BLaER1 (cell line): Measurements from ENCODE around the gene CPEB4.
A peak's percentile ranks its signal among the peaks of the same experiment; 100 is the strongest.

Source experiments
- H3K27ac ChIP-seq: shearing (Covaris generic); formaldehyde crosslinking; 2 replicates; pipeline ENCODE4 v1.8.1; 2022
- H3K27me3 ChIP-seq: shearing (Covaris generic); formaldehyde crosslinking; 2 replicates; pipeline ENCODE4 v1.8.1; 2022
- H3K36me3 ChIP-seq: shearing (Covaris generic); formaldehyde crosslinking; 2 replicates; pipeline ENCODE4 v1.8.1; 2022
- H3K4me1 ChIP-seq: shearing (Covaris generic); formaldehyde crosslinking; 2 replicates; pipeline ENCODE4 v1.8.1; 2022
- H3K4me2 ChIP-seq: shearing (Covaris generic); formaldehyde crosslinking; 2 replicates; pipeline ENCODE4 v1.8.1; 2022
- H3K4me3 ChIP-seq: shearing (Covaris generic); formaldehyde crosslinking; 2 replicates; pipeline ENCODE4 v1.8.1; 2022
- H3K9ac ChIP-seq: shearing (Covaris generic); formaldehyde crosslinking; 2 replicates; pipeline ENCODE4 v1.8.1; 2022
- H3K9me3 ChIP-seq: shearing (Covaris generic); formaldehyde crosslinking; 2 replicates; pipeline ENCODE4 v1.8.1; 2022
- H4K20me1 ChIP-seq: shearing (Covaris generic); formaldehyde crosslinking; 2 replicates; pipeline ENCODE4 v1.8.1; 2022
- Cebpa-rat ChIP-seq: shearing (Covaris generic); IDR thresholded peaks from 2 replicates; pipeline ENCODE4 v1.8.1; 2022

The CPEB4 gene

GRCh38 chr5:173962436-173962972 is 74.4 kb downstream of the CPEB4 start:
- H3K4me3 ChIP-seq, result no peak overlapping the region
- no peak overlapping the region for H3K27ac ChIP-seq
- no peak overlapping the region for H3K4me2 ChIP-seq

DNA sequence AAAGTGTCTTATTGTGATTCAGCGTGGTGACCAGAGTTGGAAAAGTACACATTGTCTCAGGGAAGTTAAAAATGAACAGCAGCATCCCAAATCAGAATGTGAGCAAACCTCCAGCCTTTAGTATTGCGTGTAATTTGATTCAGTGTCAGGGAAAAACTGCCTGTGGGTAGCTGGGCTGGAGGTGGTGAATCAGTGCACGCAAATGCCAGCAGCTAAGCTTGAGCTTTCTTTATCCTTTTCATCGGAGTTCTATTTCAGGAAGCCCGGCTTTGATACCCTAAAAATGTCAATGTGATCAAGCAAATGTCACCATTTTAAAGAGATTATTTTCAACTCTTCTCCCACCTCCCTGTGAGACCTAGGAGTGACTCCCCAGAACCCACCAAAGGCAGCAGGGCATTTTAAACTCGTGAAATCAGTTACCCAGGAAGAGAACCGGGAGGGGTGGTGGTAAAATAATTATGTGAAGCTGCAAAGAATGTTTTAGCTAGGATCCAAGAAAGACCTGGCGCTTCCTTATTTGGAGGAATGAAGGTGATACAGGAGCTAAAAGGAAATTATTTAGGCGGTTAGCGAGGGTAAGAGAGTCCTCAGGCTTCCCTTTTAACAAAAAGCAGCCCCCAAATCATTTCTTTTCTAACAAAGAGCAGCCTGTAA is 75.2 kb downstream of the CPEB4 start:
- no peaks in the 10 kb centered on the region for H3K27me3 ChIP-seq
- no peak overlapping the region for H3K4me2 ChIP-seq
- H3K9ac ChIP-seq, result no peak overlapping the region
- no peak for TF ChIP-seq Cebpa-rat
- H3K4me1 ChIP-seq, result peaks cover 13% of the 10 kb centered on the region
- no peak overlapping the region for H3K27ac ChIP-seq
- no peaks in the 10 kb centered on the region for H4K20me1 ChIP-seq
- H3K36me3 ChIP-seq, result no peaks in the 10 kb centered on the region
- H3K9me3 ChIP-seq, result no peaks in the 10 kb centered on the region
- H3K4me3 ChIP-seq, result no peak overlapping the region

More at GRCh38 chr5:173962436-173962972, 74.4 kb downstream of the CPEB4 start:
- Histone ChIP-seq H3K4me1 (peaks cover 10% of the 10 kb centered on the region), H3K9ac (no peak overlapping the region), H3K27me3 (no peaks in the 10 kb centered on the region), H4K20me1 (no peaks in the 10 kb centered on the region), H3K36me3 (no peaks in the 10 kb centered on the region), H3K9me3 (no peaks in the 10 kb centered on the region)
- no peak for TF ChIP-seq Cebpa-rat

DNA sequence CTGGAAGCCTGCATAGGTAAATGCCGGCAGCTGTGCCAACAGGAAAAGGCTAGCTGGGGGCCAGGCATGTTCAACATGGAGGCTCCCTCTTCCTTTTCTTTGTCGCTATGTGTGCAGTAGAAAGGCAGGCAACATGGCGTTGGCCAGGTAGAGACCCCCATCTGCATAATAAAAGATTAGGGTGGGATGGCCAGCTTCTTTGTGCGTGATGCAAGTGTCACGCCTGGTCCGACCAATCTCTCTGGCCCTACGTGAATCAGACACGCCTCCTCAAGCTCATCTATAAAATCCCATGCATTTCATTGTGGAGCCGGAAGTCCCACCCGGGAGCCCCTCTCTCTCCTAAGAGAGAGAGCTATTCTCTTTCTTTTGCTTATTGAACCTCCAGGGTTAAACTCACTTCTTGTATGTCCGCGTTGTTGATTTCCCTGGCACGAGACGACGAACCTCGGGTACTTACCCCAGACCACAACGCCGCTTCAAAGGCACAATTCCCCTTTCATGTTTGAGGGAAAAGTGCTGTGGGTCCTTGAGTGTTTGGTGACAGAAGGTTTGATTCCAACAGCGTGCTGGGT is 75.8 kb downstream of the CPEB4 start:
- no peak overlapping the region for H3K4me3 ChIP-seq
- no peaks in the 10 kb centered on the region for H3K36me3 ChIP-seq
- no peaks in the 10 kb centered on the region for H4K20me1 ChIP-seq
- H3K27ac ChIP-seq, result no peak overlapping the region
- no peaks in the 10 kb centered on the region for H3K9me3 ChIP-seq
- H3K27me3 ChIP-seq, result no peaks in the 10 kb centered on the region
- H3K9ac ChIP-seq, result no peak overlapping the region
- H3K4me1 ChIP-seq, result peaks cover 19% of the 10 kb centered on the region
- H3K4me2 ChIP-seq, result peak overlapping the region; percentile 32; the same call in 1 of the 2 replicates
- no peak for TF ChIP-seq Cebpa-rat

DNA sequence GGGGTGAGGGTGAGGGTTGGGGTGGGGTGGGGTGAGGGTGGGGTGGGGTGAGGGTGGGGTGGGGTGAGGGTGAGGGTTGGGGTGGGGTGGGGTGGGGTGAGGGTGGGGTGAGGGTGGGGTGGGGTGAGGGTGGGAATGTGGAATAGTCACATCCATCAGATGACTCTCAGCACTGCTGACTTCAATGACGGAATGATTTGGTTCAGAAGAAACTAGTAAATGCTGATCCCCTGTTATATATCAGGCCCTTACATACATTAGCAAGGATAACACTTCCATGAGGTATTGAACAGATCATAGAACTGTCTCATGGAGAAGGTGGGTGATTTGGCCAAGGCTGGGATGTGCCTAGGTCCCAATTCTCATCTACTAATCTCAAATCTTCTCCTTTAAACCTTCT is 76.4 kb downstream of the CPEB4 start:
- H3K4me2 ChIP-seq, result no peak overlapping the region

DNA sequence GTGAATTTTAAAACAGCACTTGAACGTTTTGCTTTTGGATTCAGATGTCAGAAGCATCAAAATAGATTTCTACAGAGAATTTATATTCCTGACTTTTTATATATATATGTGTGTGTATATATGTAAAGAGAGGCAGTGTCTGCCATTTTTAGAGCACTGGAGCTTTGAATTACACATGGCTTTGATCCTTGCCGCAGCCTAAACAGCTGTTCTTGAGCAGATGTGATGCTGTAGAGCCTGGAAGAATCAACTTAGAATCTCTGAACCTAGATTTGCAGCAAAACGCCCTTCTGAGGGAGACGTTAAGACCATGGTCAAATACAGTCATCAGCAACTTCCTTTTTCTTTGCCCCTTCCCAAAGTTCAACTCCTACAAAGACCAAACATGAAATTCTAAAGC is 79.1 kb downstream of the CPEB4 start:
- Histone ChIP-seq H3K36me3 (no peaks in the 10 kb centered on the region), H3K4me2 (no peak overlapping the region), H4K20me1 (no peaks in the 10 kb centered on the region), H3K4me3 (no peak overlapping the region), H3K27me3 (no peaks in the 10 kb centered on the region), H3K4me1 (peaks cover 33% of the 10 kb centered on the region), H3K27ac (no peak overlapping the region), H3K9me3 (no peaks in the 10 kb centered on the region), H3K9ac (no peak overlapping the region)
- no peak for TF ChIP-seq Cebpa-rat

More for the DNA sequence above, 76.4 kb downstream of the CPEB4 start:
- Histone ChIP-seq H3K27ac (no peak overlapping the region), H4K20me1 (no peaks in the 10 kb centered on the region), H3K9me3 (no peaks in the 10 kb centered on the region), H3K27me3 (no peaks in the 10 kb centered on the region), H3K9ac (no peak overlapping the region), H3K4me3 (no peak overlapping the region), H3K4me1 (peaks cover 21% of the 10 kb centered on the region), H3K36me3 (no peaks in the 10 kb centered on the region)
- no peak for TF ChIP-seq Cebpa-rat

- H3K9ac ChIP-seq, result no peak overlapping the region
- no peak overlapping the region for H3K4me3 ChIP-seq
- H3K4me1 ChIP-seq, result peaks cover 43% of the 10 kb centered on the region
- TF ChIP-seq Cebpa-rat, result no peak
- no peaks in the 10 kb centered on the region for H3K9me3 ChIP-seq
- no peak overlapping the region for H3K27ac ChIP-seq
- H3K27me3 ChIP-seq, result no peaks in the 10 kb centered on the region
- no peaks in the 10 kb centered on the region for H3K36me3 ChIP-seq
- H3K4me2 ChIP-seq, result peak overlapping the region; percentile 30; the same call in 1 of the 2 replicates
- H4K20me1 ChIP-seq, result no peaks in the 10 kb centered on the region
Measured at GRCh38 chr5:173968154-173968797, 80.1 kb downstream of the CPEB4 start.

GRCh38 chr5:173969167-173970049 is 81.3 kb downstream of the CPEB4 start:
- no peak overlapping the region for H3K4me3 ChIP-seq
- H3K9me3 ChIP-seq, result no peaks in the 10 kb centered on the region
- no peak overlapping the region for H3K4me2 ChIP-seq
- no peak overlapping the region for H3K9ac ChIP-seq
- no peak for TF ChIP-seq Cebpa-rat
- no peaks in the 10 kb centered on the region for H3K27me3 ChIP-seq
- H4K20me1 ChIP-seq, result no peaks in the 10 kb centered on the region
- no peak overlapping the region for H3K27ac ChIP-seq
- H3K4me1 ChIP-seq, result peaks cover 50% of the 10 kb centered on the region
- no peaks in the 10 kb centered on the region for H3K36me3 ChIP-seq

- H4K20me1 ChIP-seq, result no peaks in the 10 kb centered on the region
- H3K36me3 ChIP-seq, result no peaks in the 10 kb centered on the region
- H3K4me3 ChIP-seq, result no peak overlapping the region
- peak overlapping the region; percentile 54; the same call in 1 of the 2 replicates for H3K4me2 ChIP-seq
- TF ChIP-seq Cebpa-rat, result no peak
- no peaks in the 10 kb centered on the region for H3K9me3 ChIP-seq
- no peak overlapping the region for H3K27ac ChIP-seq
- H3K27me3 ChIP-seq, result no peaks in the 10 kb centered on the region
- no peak overlapping the region for H3K9ac ChIP-seq
- peaks cover 50% of the 10 kb centered on the region for H3K4me1 ChIP-seq
Measured at GRCh38 chr5:173970878-173971650, 82.9 kb downstream of the CPEB4 start.
